NCI-H446 (cell line): ENCODE results near the gene CYP4V2.
"Not testable (repeated sequence)": the region's sequence is repeated elsewhere in the genome, so short reads cannot be mapped to it uniquely, and the experiment has no call there.

Source experiments
- DNase-seq, 2 experiments: peaks; one replicate each; lab custom pipeline; 2025; lab: John Stamatoyannopoulos, UW

The CYP4V2 gene

DNA sequence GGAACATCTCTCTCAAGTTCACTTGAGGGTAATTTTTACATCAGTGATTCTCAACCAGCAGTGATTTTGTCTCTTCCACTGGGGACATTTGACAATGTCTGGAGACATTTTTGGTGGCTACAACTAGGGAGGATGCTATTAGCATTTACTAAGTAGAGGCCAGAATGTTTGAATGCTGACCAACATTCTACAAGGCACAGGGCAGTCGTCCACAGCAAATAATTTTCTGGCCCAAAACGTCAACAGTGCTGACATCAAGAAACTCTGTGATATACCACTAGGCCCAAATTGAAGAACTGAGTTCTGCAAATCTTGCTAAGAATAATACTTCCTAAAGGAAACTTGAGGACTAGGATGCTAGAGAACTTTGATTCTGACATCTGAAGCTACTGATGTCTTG is 43.0 kb downstream of the CYP4V2 start:
- DNase-seq: no peak

DNA sequence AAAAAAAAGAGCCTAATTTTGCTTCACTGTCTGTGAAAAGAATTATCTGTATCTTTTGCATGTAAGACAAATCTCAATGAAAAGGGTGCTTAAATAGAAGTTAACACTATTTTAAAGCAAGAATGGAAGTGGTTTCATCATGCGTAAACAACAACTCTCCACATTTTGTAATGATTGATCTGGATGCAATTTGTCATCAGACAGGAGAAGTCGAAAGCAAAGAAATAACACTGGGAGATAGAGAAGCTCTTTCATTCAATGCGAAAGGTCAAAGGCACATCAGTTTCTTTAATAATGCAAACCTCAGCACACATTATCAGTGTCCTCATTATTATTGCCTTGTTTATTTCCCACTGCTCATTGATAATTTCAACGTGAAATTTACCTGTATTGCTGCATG is 44.8 kb downstream of the CYP4V2 start:
- no peak for DNase-seq

DNA sequence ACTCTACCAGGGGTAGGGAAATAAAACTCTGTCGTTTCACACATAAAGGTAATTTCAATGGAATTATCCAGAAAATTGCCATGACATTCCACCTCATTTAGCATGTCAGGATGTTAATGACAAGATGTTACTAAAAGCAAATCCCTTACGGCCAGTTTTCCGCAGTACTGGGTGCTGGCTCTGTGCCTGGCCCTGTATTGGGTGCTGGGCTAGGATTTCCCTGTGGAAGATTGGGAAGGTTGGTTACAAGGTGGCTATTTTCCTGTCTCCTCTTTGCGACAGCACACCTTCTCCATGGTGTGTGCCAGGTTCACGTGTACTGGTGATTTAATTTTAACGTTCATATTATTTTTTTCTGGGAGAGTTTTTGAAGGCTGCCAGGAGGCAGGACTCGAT is 49.1 kb downstream of the CYP4V2 start:
- DNase-seq: no peak

DNA sequence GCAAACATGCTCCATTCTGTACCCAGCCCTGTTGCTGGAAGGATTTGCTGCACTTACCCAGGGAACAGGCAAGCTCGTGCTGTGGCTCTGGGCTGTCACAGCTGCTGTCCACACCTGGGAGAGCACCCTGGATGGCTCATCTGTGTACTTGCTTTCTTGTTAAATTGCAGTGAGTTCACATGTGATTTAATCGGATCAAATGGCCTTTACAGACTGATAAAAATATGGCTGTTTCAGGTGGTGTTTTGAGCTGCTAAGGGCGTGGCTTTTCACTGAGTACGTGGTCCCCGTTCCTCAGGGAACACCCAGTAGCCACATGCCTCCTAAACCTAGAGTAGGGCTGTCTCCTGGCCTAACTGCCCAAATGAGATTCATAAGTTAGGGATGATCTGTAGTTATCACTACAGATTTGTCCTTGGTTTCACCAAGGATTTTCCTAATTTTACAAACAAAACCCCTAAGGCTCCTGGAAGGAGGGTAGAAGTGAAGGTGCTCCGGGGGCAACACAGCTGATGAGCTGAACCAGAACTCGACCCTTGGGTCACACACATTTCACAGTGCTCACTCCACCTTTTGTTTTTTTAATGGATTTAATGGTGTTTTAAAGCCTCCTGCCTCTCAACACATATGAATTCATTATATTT is 49.6 kb downstream of the CYP4V2 start:
- no peak for DNase-seq

DNA sequence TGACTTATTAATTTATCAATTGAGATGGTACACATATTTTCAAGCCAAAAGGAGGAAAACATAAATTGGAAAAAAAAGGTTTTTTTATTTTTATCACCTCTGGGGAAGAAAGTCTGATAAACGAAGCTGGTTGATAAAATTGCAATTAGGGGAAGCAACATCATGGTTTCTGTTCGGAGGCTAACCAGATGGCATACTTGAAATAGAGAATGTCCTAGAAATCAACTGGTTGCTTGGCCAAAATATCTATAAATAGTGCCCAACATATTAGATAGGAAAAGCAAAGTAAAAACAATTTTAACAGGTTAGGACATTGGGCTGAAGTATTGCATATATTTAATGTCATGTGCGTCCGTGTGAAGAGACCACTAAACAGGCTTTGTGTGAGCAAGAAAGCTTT is 50.2 kb downstream of the CYP4V2 start:
- no peak for DNase-seq

DNA sequence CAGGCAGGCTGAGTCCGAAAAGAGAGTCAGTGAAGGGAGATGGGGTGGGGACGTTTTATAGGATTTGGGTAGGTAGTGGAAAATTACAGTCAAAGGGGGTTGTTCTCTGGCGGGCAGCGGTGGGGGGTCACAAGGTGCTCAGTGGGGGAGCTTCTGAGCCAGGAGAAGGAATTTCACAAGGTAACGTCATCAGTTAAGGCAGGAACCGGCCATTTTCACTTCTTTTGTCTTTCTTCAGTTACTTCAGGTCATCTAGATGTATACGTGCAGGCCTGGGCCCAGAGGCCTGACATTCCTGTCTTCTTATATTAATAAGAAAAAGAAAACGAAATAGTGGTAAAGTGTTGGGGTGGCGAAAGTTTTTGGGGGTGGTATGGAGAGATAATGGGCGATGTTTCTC is 50.7 kb downstream of the CYP4V2 start:
- DNase-seq: not testable (repeated sequence)

DNA sequence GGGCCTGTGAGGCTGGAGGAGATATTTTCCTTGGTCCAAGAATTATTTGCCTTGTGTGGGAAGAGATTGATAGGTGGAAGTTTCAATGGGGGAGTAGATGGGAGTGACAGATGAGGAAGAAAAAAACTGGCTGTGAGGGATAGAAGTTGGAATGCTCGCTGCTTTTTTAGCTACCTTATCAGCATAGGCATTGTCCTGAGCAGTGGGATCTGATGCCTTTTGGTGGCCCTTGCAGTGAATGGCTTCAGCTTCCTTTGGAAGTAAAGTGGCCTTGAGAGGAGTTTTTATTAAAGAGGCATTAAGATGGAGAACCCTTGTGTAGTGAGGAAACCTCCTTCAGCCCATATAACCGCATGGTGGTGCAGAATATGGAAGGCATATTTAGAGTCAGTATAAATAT is 52.0 kb downstream of the CYP4V2 start:
- no peak for DNase-seq

DNA sequence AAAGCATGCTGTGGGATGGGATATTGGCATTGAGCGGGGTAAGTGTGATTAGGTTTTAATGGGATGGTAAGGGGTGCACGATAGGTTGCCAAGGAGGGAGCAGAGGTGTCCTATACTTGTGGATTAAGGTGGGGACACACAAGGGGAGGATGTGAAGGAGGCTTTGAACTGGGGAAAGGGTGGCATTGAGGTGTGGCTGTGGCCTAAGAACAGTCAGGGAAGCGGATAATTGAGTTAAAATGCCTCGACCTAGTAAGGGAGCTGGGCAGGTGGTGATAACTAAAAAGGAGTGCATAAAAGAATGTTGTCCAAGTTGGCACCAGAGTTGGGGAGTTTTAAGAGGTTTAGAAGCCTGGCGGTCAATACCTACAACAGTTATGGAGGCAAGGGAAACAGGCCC is 53.5 kb downstream of the CYP4V2 start:
- no peak for DNase-seq

DNA sequence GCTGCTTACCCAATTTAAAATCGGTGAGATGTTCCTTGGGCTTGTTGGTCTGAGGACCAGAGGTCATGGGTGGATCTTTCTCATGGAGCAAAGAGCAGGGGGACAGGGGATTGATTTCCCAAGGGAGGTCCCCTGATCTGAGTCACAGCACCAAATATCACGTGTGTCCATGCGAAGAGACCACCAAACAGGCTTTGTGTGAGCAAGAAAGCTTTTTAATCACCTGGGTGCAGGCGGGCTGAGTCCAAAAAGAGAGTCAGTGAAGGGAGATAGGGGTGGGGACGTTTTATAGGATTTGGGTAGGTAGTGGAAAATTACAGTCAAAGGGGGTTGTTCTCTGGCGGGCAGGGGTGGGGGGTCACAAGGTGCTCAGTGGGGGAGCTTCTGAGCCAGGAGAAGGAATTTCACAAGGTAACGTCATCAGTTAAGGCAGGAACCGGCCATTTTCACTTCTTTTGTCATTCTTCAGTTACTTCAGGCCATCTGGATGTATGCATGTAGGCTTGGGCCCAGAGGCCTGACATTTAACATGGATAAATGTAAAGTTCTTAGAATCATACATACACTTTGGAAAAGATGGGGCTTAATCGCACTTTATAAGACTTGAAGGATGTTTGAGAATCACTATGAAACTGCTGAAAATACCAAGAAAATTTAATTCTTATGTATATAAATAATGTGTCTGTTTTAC is 55.8 kb downstream of the CYP4V2 start:
- DNase-seq: not testable (repeated sequence)

DNA sequence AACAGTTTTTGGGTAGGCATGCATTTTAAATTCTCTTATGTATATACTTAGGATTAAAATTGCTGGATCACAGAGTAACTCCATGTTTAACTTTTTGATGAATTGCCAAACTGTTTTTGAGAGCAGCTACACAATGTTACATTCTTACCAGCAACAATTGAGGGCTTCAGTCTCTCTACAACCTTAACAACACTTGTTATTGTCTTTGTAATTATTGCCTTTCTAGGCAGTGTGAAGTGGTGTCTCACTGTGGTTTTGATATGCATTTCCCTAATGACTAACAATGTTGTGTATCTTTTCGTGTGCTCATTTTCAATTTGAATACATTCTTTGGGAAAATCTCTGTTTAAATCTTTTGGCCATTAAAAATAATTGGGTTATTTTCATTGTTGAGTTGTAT is 57.3 kb downstream of the CYP4V2 start:
- DNase-seq: no peak

DNA sequence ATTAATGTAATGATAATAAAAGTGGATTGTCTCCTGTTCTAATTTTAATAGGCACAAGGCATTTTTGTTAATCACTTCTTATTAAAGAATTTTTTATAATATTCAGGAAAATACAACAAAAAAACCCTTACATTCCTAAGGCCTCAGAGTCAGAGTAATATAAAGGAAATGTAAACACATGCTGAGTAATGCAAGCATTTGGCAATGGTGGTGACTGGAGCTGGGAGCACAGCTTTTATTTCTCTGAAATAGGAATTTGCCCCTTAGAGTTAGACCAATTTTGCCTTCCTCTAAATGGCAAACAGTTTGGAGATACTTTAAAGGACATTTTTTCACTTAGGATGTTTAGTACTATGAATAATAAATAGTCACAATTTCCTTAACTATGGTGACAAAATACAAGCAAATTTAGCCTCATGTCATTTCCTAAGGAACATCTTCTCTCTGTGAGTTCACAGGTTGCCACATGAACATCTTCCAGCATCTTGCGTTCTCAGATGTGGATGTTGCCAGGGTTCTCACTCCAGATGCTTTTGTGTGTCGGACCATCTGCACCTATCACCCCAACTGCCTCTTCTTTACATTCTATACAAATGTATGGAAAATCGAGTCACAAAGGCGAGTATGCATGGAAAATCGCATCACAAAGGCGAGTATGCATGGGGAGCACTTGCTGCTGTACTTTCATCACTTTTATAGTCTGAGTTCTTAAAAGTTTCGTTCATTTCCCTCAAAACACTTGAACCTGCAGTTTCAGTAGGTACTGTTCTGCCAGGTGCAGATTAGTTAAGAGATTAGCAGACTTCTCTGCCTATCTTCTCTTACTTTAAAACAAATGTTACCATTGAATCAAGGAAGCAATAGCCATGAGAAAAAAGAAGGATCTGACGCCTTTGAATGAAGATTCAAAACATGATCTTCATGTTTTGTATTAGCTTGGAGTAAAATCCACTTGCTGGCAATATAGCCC is 58.7 kb downstream of the CYP4V2 start:
- DNase-seq: no peak

DNA sequence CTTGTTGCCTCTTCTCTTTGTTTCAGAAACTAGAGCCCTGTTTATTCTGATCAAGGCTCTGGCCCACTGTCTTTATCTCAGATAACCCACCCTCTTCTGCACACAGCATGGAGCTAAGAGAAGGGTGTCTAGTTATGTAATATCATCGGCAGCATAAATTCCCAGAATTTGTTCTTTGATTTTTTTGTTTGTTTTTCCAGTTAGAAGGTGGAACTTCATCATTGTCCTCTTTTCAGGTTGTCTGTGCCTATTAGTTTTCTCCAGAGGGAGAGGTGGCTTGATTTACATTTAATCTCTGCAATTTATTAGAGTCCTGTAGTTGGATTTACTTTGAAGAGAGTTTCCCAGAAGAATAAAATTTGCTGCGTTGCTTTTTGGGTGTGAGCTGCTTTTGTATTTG is 59.4 kb downstream of the CYP4V2 start:
- no peak for DNase-seq

DNA sequence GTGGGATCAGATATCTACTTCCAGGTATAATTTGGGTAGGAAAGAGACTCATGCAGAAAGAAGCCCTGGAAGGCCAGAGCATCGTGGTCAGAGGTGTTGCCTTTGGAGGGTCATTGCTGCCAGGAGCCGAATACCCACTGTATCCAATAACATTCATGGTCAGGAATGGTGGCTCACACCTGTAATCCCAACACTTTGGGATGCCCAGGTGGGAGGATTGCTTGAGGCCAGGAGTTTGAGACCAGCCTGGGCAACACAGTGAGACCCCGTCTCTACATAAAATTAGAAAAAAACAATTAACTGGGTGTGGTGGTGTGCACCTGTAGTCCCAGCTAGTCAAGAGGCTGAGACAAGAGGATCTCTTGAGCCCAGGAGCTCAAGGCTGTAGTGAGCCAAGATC is 63.8 kb downstream of the CYP4V2 start:
- DNase-seq: no peak

DNA sequence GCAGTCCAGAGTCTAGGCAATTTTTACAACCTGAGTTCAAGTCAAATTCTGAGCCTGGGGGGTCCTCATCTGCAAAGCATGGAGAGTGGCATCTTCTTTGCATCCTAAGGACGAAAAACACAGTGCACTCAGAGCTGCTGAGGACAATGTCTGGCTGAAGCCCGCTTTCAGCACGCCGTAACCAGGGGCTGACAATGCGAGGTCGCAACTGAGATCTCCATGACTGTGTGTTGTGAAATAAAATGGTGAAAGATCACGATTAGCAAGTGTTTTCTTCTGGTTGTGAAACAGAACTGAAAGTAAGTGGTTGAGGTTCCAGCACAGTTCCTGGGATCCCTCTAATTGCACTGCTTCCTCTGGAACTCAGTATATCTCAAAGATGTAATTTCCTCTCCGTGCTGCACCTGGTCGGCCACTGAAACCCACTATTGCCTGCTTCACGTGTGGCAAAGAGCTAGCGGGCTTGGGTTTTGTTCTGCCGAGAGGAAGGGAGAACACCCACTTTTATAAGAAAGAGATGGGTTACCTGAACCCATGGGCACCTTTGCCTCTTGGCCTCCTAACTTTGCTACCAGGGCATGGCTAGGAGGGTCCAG is 66.9 kb downstream of the CYP4V2 start:
- DNase-seq: no peak

DNA sequence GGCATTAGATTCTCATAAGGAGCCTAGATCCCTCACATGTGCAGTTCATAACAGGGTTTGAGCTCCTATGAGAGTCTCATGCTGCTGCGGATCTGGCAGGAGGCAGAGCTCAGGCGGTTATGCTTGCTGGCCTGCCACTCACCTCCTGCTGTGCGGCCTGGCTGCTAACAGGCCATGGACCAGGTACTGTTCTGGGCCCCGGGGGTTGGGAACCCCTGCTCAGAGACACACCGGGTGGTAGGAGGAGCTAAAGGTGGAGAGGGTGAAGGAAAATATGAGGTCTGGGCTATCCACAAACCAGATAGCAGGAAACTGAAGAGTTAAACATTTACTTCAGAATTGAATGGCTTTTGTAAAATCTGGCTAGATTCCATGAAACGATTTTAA is 68.7 kb downstream of the CYP4V2 start:
- no peak for DNase-seq
